Omental fat pad (tissue), 4 donors: ENCODE data around the gene MGMT. TPM values are rescaled to one million over a fixed set of nuclear protein-coding genes. Genes with fewer than 3 reads are reported as not detected.

Experiments used
- ATAC-seq: fragments of 150-250 bp; one replicate; pipeline ENCODE4 v1.9.1; 2016; ENCODE audit warnings: mild to moderate bottlenecking, moderate library complexity; ENCODE audit not compliant: low FRiP score
- DNase-seq: peaks from one replicate; pipeline ENCODE4 v3.0.0-alpha.2; 2019; ENCODE audit warnings: low spot score
- total RNA-seq, 4 donors: library from RNA; depleted of rRNA; stranded (reverse); fragments of >200 nt; gene quantifications; one replicate each; pipeline ENCODE4 v1.1.0, GENCODE V29; 2016
- TF ChIP-seq, protein P1 (sequence below), 3 donors: fragments of 450-650 bp; IDR thresholded peaks; one replicate each; pipeline ENCODE4 v1.5.1; 2016 to 2017; ENCODE audit warnings: antibody characterized with exemption in 3 of 3, mild to moderate bottlenecking in 3 of 3, moderate library complexity in 2 of 3

MGMT gene
- total RNA-seq, 4 donors from 2014 or later, result 27.3 to 56.6 (median 35.4) TPM

DNA sequence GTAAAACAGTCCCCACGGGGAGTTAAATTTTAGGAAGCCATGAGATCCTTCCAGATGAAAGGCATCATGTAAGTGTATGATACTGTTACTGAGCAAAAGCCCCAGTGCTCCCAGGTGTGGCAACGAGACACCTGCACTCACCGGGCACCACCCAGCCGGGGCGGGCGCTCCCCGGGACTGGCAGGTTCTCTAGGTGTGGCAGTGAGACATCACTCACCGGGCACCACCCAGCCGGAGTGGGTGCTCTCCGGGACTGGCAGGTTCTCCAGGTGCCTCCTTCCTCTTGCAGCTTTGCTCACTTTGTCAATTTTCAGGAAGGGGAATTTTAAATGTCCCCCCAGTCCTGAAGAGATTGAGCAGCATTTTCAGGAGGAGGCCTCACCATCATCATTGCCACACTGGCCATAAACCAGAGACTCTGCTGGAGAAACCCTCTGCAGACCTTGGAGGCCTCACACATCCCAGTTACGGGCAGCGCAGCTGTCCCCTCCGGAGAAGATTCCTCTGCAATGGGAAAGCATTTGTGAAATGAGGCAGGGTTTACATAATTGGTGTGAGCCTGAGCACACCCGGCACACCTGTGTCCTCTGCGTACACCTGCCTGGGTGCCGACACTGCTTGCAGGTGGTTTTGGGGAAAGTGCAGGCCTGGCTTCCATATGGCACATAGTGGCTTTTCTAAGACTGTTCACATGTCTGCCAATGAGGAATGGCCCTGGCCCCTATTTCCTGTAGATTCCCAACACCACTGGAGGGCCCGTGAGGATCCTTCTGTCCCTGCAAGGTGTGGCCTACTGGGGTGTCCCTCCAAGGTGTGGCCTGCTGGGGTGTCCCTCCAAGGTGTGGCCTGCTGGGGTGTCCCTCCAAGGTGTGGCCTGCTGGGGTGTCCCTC is 305.7 kb downstream of the MGMT start:
- DNase-seq, result no peak
- TF ChIP-seq, protein P1, sequence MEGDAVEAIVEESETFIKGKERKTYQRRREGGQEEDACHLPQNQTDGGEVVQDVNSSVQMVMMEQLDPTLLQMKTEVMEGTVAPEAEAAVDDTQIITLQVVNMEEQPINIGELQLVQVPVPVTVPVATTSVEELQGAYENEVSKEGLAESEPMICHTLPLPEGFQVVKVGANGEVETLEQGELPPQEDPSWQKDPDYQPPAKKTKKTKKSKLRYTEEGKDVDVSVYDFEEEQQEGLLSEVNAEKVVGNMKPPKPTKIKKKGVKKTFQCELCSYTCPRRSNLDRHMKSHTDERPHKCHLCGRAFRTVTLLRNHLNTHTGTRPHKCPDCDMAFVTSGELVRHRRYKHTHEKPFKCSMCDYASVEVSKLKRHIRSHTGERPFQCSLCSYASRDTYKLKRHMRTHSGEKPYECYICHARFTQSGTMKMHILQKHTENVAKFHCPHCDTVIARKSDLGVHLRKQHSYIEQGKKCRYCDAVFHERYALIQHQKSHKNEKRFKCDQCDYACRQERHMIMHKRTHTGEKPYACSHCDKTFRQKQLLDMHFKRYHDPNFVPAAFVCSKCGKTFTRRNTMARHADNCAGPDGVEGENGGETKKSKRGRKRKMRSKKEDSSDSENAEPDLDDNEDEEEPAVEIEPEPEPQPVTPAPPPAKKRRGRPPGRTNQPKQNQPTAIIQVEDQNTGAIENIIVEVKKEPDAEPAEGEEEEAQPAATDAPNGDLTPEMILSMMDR (IDR thresholded peaks at IDR 0.05), result no peak
- no peak for ATAC-seq

- TF ChIP-seq, protein P1 (IDR thresholded peaks at IDR 0.05), result no peak
- no peak for DNase-seq
- ATAC-seq, result no peak
Observed at GRCh38 chr10:129773359-129773990, 306.4 kb downstream of the MGMT start.

GRCh38 chr10:129774082-129774735 is 307.2 kb downstream of the MGMT start:
- ATAC-seq (no peak), DNase-seq (no peak)
- TF ChIP-seq, protein P1 (IDR thresholded peaks at IDR 0.05), result no peak

- ATAC-seq (no peak), DNase-seq (no peak)
- TF ChIP-seq, protein P1 (IDR thresholded peaks at IDR 0.05), result no peak
Observed at GRCh38 chr10:129774736-129775401, 307.8 kb downstream of the MGMT start.

DNA sequence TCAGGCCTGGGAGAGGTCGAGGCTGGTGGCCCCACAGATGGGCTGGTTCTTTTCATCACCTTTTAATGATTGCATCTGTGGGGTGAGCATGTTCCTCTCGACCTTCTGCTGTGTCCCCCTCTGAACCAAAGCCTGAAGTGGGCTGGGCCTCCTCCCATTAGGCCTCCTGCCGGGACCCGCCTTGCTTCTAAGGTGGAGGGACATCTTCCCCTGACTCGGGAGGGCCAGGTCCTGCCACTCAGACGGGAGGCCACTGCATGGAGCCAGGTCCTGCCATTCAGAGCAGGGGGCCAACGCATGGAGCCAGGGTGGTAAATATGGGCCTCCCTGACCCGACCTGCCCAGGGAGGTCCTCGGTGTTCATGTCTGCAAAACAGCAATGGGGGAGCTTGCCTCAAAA is 308.6 kb downstream of the MGMT start:
- ATAC-seq (no peak), DNase-seq (no peak)
- TF ChIP-seq, protein P1 (IDR thresholded peaks at IDR 0.05), result no peak

GRCh38 chr10:129777687-129778086 is 310.6 kb downstream of the MGMT start:
- TF ChIP-seq, protein P1 (IDR thresholded peaks at IDR 0.05), result no peak
- no peak for ATAC-seq
- no peak for DNase-seq
